SU-DHL-6 (cell line): Measurements from ENCODE around the gene EFL1.
"Not testable (repeated sequence)": the region's sequence is repeated elsewhere in the genome, so short reads cannot be mapped to it uniquely, and the experiment has no call there.

ENCODE experiments used
- H2AFZ ChIP-seq: fragments of 200-600 bp; sonication (generic); 2 replicates; pipeline ENCODE4 v1.6.1; 2014; ENCODE audit warnings: low read depth, mild to moderate bottlenecking, moderate library complexity, mixed read lengths, antibody characterized with exemption, low read length; ENCODE audit not compliant: severe bottlenecking
- H3F3A ChIP-seq: fragments of 200-600 bp; shearing (Covaris generic); 2 replicates; pipeline ENCODE4 v1.6.0; 2016; ENCODE audit warnings: antibody characterized with exemption, mild to moderate bottlenecking; ENCODE audit not compliant: insufficient read depth
- H3K27ac ChIP-seq: fragments of 200-600 bp; sonication (generic); 2 replicates; pipeline ENCODE4 v1.5.1; 2016; ENCODE audit warnings: low read depth, mild to moderate bottlenecking, low read length, moderate library complexity, mixed read lengths
- H3K27me3 ChIP-seq: fragments of 200-600 bp; sonication (generic), shearing (Covaris generic); 2 replicates; pipeline ENCODE4 v1.6.0; 2014; ENCODE audit warnings: mild to moderate bottlenecking, low read length
- H3K36me3 ChIP-seq: fragments of 200-600 bp; sonication (generic); 2 replicates; pipeline ENCODE4 v1.6.1; 2014; ENCODE audit warnings: mild to moderate bottlenecking, low read length, mixed read lengths
- H3K4me2 ChIP-seq: fragments of 300-600, 200-600 bp; shearing (Covaris generic), sonication (generic); 2 replicates; pipeline ENCODE4 v1.6.0; 2014; ENCODE audit warnings: low read length, low read depth, mild to moderate bottlenecking; ENCODE audit not compliant: poor library complexity, severe bottlenecking
- H3K4me3 ChIP-seq: fragments of 200-600 bp; sonication (generic); 2 replicates; pipeline ENCODE4 v1.5.1; 2014; ENCODE audit warnings: antibody characterized with exemption, low read length, mild to moderate bottlenecking, mixed read lengths; ENCODE audit not compliant: insufficient read depth, poor library complexity, severe bottlenecking
- H3K79me2 ChIP-seq: fragments of 200-600 bp; sonication (generic); 2 replicates; pipeline ENCODE4 v1.6.1; 2014; ENCODE audit warnings: mild to moderate bottlenecking, low read length, moderate library complexity; ENCODE audit not compliant: insufficient read depth
- H3K9ac ChIP-seq: fragments of 200-600 bp; sonication (generic); 2 replicates; pipeline ENCODE4 v1.7.0; 2014; ENCODE audit warnings: mild to moderate bottlenecking, low read length
- H3K9me2 ChIP-seq: fragments of 200-600 bp; sonication (generic); replicated peaks from 2 replicates; pipeline ENCODE4 v1.6.1; 2014; ENCODE audit warnings: low read length; ENCODE audit not compliant: insufficient read depth
- H3K9me3 ChIP-seq: fragments of 200-600 bp; sonication (generic); 2 replicates; pipeline ENCODE4 v1.6.1; 2014; ENCODE audit warnings: low read length, mixed read lengths; ENCODE audit not compliant: insufficient read depth
- H4K20me1 ChIP-seq: fragments of 200-600 bp; sonication (generic); 2 replicates; pipeline ENCODE4 v1.6.1; 2014; ENCODE audit warnings: low read depth, mild to moderate bottlenecking, antibody characterized with exemption, low read length, moderate library complexity, mixed read lengths
- CTCF ChIP-seq: fragments of 200-600 bp; sonication (generic); IDR thresholded peaks from one replicate; pipeline ENCODE4 v1.5.1; 2017; ENCODE audit warnings: antibody characterized with exemption, mild to moderate bottlenecking, low read length, moderate library complexity; ENCODE audit not compliant: insufficient read depth, poor library complexity, severe bottlenecking
- EZH2phosphoT487 ChIP-seq: fragments of 200-600 bp; sonication (generic), shearing (Covaris generic); conservative IDR thresholded peaks from 2 replicates; pipeline ENCODE4 v1.6.1; 2018; ENCODE audit warnings: mild to moderate bottlenecking, antibody characterized with exemption, low read length, moderate library complexity, mixed read lengths

The EFL1 gene

GRCh38 chr15:82281276-82281675, 18.7 kb upstream of the EFL1 start:
- H3K9me2 ChIP-seq, H3K27me3 ChIP-seq, H3K4me3 ChIP-seq, H3K79me2 ChIP-seq, H4K20me1 ChIP-seq, H3F3A ChIP-seq, H2AFZ ChIP-seq, H3K4me2 ChIP-seq, H3K27ac ChIP-seq, H3K36me3 ChIP-seq, H3K9ac ChIP-seq, H3K9me3 ChIP-seq: not testable (repeated sequence)

- Histone ChIP-seq H3K9me3 (no peaks in the 10 kb centered on the region), H3K27me3 (no peaks in the 10 kb centered on the region), H3K79me2 (no peaks in the 10 kb centered on the region), H3K4me3 (no peak overlapping the region), H3K36me3 (no peaks in the 10 kb centered on the region), H4K20me1 (no peaks in the 10 kb centered on the region), H3K9ac (no peak overlapping the region), H3K4me2 (no peak overlapping the region), H3F3A (no peaks in the 10 kb centered on the region), H2AFZ (no peak overlapping the region), H3K9me2 (no peaks in the 10 kb centered on the region), H3K27ac (no peak overlapping the region)
- no peak for TF ChIP-seq CTCF
- TF ChIP-seq EZH2phosphoT487 = no peak
These were observed 12.9 kb upstream of the EFL1 start for GRCh38 chr15:82275410-82275809.

GRCh38 chr15:82272154-82272553, 9.6 kb upstream of the EFL1 start:
- Histone ChIP-seq H3K36me3 (no peaks in the 10 kb centered on the region), H3K4me2 (no peak overlapping the region), H3K9ac (no peak overlapping the region), H2AFZ (no peak overlapping the region), H3K9me2 (no peaks in the 10 kb centered on the region), H3K9me3 (no peaks in the 10 kb centered on the region), H3K27me3 (no peaks in the 10 kb centered on the region), H4K20me1 (no peaks in the 10 kb centered on the region), H3K27ac (no peak overlapping the region), H3F3A (no peaks in the 10 kb centered on the region), H3K4me3 (no peak overlapping the region), H3K79me2 (no peaks in the 10 kb centered on the region)
- no peak for TF ChIP-seq CTCF
- no peak for TF ChIP-seq EZH2phosphoT487

GRCh38 chr15:82268454-82268853, 5.9 kb upstream of the EFL1 start:
- H3K4me3 ChIP-seq, H4K20me1 ChIP-seq, H3K4me2 ChIP-seq, H3K36me3 ChIP-seq, H3K9ac ChIP-seq, H3K27me3 ChIP-seq, H3K79me2 ChIP-seq, H3K27ac ChIP-seq, H2AFZ ChIP-seq, H3K9me2 ChIP-seq, H3K9me3 ChIP-seq, H3F3A ChIP-seq: not testable (repeated sequence)

GRCh38 chr15:82267137-82267536, 4.6 kb upstream of the EFL1 start:
- not testable (repeated sequence) for H3K27me3 ChIP-seq, H3K27ac ChIP-seq, H4K20me1 ChIP-seq, H3K4me2 ChIP-seq, H3K9me3 ChIP-seq, H3K9ac ChIP-seq, H3F3A ChIP-seq, H3K79me2 ChIP-seq, H3K9me2 ChIP-seq, H2AFZ ChIP-seq, H3K36me3 ChIP-seq, H3K4me3 ChIP-seq
